Urinary bladder (tissue), 4 donors: ENCODE data around the gene MYH7. TPM values are rescaled to one million over a fixed set of nuclear protein-coding genes. Genes with fewer than 3 reads are reported as not detected.
"Not testable (repeated sequence)": the region's sequence is repeated elsewhere in the genome, so short reads cannot be mapped to it uniquely, and the experiment has no call there.

Experiments
- DNase-seq: peaks from one replicate; pipeline ENCODE4 v3.0.0-alpha.2; 2015; ENCODE audit errors: extremely low spot score
- H3K27ac ChIP-seq: one replicate; pipeline ENCODE4 v1.5.1; 2013; ENCODE audit warnings: low read depth, mild to moderate bottlenecking, moderate library complexity
- H3K36me3 ChIP-seq: one replicate; pipeline ENCODE4 v1.6.1; 2013; ENCODE audit warnings: mild to moderate bottlenecking, moderate library complexity; ENCODE audit not compliant: insufficient read depth
- H3K4me1 ChIP-seq: one replicate; pipeline ENCODE4 v1.6.1; 2013; ENCODE audit warnings: mild to moderate bottlenecking, moderate library complexity; ENCODE audit not compliant: insufficient read depth
- H3K4me3 ChIP-seq: one replicate; pipeline ENCODE4 v1.5.1; 2013; ENCODE audit warnings: low read depth, low read length
- WGBS: extraction: QIAGEN DNeasy Blood & Tissue Kit; methylation state at CpG from one replicate; pipeline ENCODE4 v1.1.7; 2013; 5-methylcytosine and 5-hydroxymethylcytosine counted together
- polyA plus RNA-seq: library from polyadenylated mRNA; stranded (reverse); fragments of 200-250 nt; gene quantifications from one replicate; pipeline ENCODE4 v1.2.3, GENCODE V29; 2013
- total RNA-seq: library from RNA; depleted of rRNA; stranded (reverse); fragments of >200 nt; gene quantifications from one replicate; pipeline ENCODE4 v1.2.3, GENCODE V29; 2014
- donor health status: healthy with polysubstance abuse.
- donor health status: healthy.

Gene MYH7
- total and polyA plus RNA-seq, 2 donors, result 29.9 TPM; not detected in 1

GRCh38 chr14:23430723-23431085 lies 4.8 kb downstream of the MYH7 start:
- H3K27ac ChIP-seq, result no peak overlapping the region
- whole genome bisulfite sequencing, result 46% methylated on average over 2 of the region's 2 CpGs
- H3K4me3 ChIP-seq, result no peak overlapping the region
- DNase-seq, result no peak
- H3K36me3 ChIP-seq, result no peaks in the 10 kb centered on the region
- H3K4me1 ChIP-seq, result no peaks in the 10 kb centered on the region

GRCh38 chr14:23430016-23430722 lies 5.3 kb downstream of the MYH7 start:
- Histone ChIP-seq H3K36me3 (no peaks in the 10 kb centered on the region), H3K27ac (no peak overlapping the region), H3K4me1 (no peaks in the 10 kb centered on the region), H3K4me3 (no peak overlapping the region)
- no peak for DNase-seq
- WGBS, result 83% methylated on average over 10 of the region's 10 CpGs

- no peak overlapping the region for H3K27ac ChIP-seq
- no peak for DNase-seq
- H3K36me3 ChIP-seq, result no peaks in the 10 kb centered on the region
- no peaks in the 10 kb centered on the region for H3K4me1 ChIP-seq
- no peak overlapping the region for H3K4me3 ChIP-seq
- WGBS, result 92% methylated on average over 13 of the region's 13 CpGs
Measured at GRCh38 chr14:23428686-23429495, 6.6 kb downstream of the MYH7 start.

- H3K27ac ChIP-seq, H3K4me1 ChIP-seq, H3K4me3 ChIP-seq, DNase-seq, H3K36me3 ChIP-seq: not testable (repeated sequence)
- 90% methylated on average over 6 of the region's 6 CpGs for WGBS
Measured at GRCh38 chr14:23425798-23426197, 9.7 kb downstream of the MYH7 start.

- Histone ChIP-seq H3K4me3 (no peak overlapping the region), H3K36me3 (no peaks in the 10 kb centered on the region), H3K4me1 (no peaks in the 10 kb centered on the region), H3K27ac (no peak overlapping the region)
- WGBS, result 79% methylated on average over 10 of the region's 10 CpGs
- no peak for DNase-seq
Measured at GRCh38 chr14:23425169-23425568, 10.3 kb downstream of the MYH7 start.

GRCh38 chr14:23423657-23424056 lies 11.8 kb downstream of the MYH7 start:
- WGBS, result 90% methylated on average over 6 of the region's 6 CpGs
- Histone ChIP-seq H3K4me3 (no peak overlapping the region), H3K27ac (no peak overlapping the region), H3K4me1 (no peaks in the 10 kb centered on the region), H3K36me3 (no peaks in the 10 kb centered on the region)
- no peak for DNase-seq

GRCh38 chr14:23421594-23421993 lies 13.9 kb downstream of the MYH7 start:
- no peaks in the 10 kb centered on the region for H3K36me3 ChIP-seq
- no peaks in the 10 kb centered on the region for H3K4me1 ChIP-seq

GRCh38 chr14:23419646-23420045 lies 15.8 kb downstream of the MYH7 start:
- WGBS, result 84% methylated on average over 4 of the region's 17 CpGs
- not testable (repeated sequence) for DNase-seq, H3K36me3 ChIP-seq, H3K27ac ChIP-seq, H3K4me3 ChIP-seq, H3K4me1 ChIP-seq

More at GRCh38 chr14:23421594-23421993, 13.9 kb downstream of the MYH7 start:
- Histone ChIP-seq H3K27ac (no peak overlapping the region), H3K4me3 (no peak overlapping the region)
- DNase-seq, result no peak

- Histone ChIP-seq H3K4me1 (no peaks in the 10 kb centered on the region), H3K27ac (no peak overlapping the region), H3K4me3 (no peak overlapping the region), H3K36me3 (no peaks in the 10 kb centered on the region)
- no peak for DNase-seq
- whole genome bisulfite sequencing, result 87% methylated on average over 21 of the region's 21 CpGs
Measured at GRCh38 chr14:23418021-23418420, 17.4 kb downstream of the MYH7 start.

- not testable (repeated sequence) for H3K36me3 ChIP-seq, H3K27ac ChIP-seq, H3K4me3 ChIP-seq, H3K4me1 ChIP-seq, DNase-seq
- WGBS, result 88% methylated on average over 12 of the region's 12 CpGs
Measured at GRCh38 chr14:23417269-23417668, 18.2 kb downstream of the MYH7 start.

- no peak overlapping the region for H3K4me3 ChIP-seq
- no peaks in the 10 kb centered on the region for H3K36me3 ChIP-seq
- DNase-seq, result no peak
- H3K27ac ChIP-seq, result no peak overlapping the region
- WGBS, result 82% methylated on average over 11 of the region's 11 CpGs
- no peaks in the 10 kb centered on the region for H3K4me1 ChIP-seq
Measured at GRCh38 chr14:23416801-23417200, 18.7 kb downstream of the MYH7 start.

GRCh38 chr14:23415821-23416778 lies 19.4 kb downstream of the MYH7 start:
- Histone ChIP-seq H3K4me1 (no peaks in the 10 kb centered on the region), H3K27ac (no peak overlapping the region), H3K36me3 (no peaks in the 10 kb centered on the region), H3K4me3 (no peak overlapping the region)
- DNase-seq, result no peak
- WGBS, result 79% methylated on average over 21 of the region's 21 CpGs

- no peak for DNase-seq
- 94% methylated on average over 39 of the region's 39 CpGs for WGBS
- Histone ChIP-seq H3K4me1 (no peaks in the 10 kb centered on the region), H3K4me3 (no peak overlapping the region), H3K36me3 (no peaks in the 10 kb centered on the region), H3K27ac (no peak overlapping the region)
Measured at GRCh38 chr14:23414906-23415820, 20.3 kb downstream of the MYH7 start.
